GM12878 (cell line): Measurements from ENCODE around the gene ADAMTSL2. TPM values are rescaled to one million over a fixed set of nuclear protein-coding genes. Genes with fewer than 3 reads are reported as not detected.

Source experiments
- ATAC-seq: fragments of 200-7000 bp; cut with Tn5 transposase; 3 replicates; pipeline ENCODE4 v1.9.1; 2020; ENCODE audit warnings: mild to moderate bottlenecking, moderate library complexity
- BruUV-seq: library from RNA; stranded (reverse); fragments of 400-500 nt; replicated peaks from 2 replicates; lab custom pipeline; 2021; lab: Mats Ljungman, UMichigan
- CTCF ChIA-PET: fragments of 300-600 bp; sonication (Branson Sonifier 250); formaldehyde crosslinking; extraction: SDS; loops from one replicate; lab custom pipeline; 2021; ENCODE audit warnings: inconsistent platforms; lab: Yijun Ruan, JAX
- POLR2A ChIA-PET: fragments of 350-600 bp; formaldehyde crosslinking; extraction: SDS; loops from one replicate; lab custom pipeline; 2021; ENCODE audit warnings: inconsistent platforms; lab: Charles Lee
- RAD21 ChIA-PET: fragments of 300-600 bp; sonication (Branson Sonifier 250); formaldehyde crosslinking; loops from one replicate; lab custom pipeline; 2023; ENCODE audit warnings: antibody characterized with exemption; ENCODE audit not compliant: unreplicated experiment; lab: Charles Lee
- SMC1A ChIA-PET: fragments of 300-600 bp; sonication (Branson Sonifier 250); formaldehyde crosslinking; loops from one replicate; lab custom pipeline; 2023; ENCODE audit not compliant: unreplicated experiment, uncharacterized antibody; lab: Charles Lee
- DNase-seq: peaks from one replicate; pipeline ENCODE4 v3.0.0-alpha.2; 2011; ENCODE audit warnings: low read depth, low spot score
- FAIRE-seq: peaks from 3 replicates; lab custom pipeline; 2011; peaks lifted over from hg19 to GRCh38; lab: Jason Lieb, UNC
- H2AFZ ChIP-seq: 2 replicates; pipeline ENCODE4 v1.6.0; 2011; ENCODE audit warnings: low read depth, low read length, control low read depth; ENCODE audit not compliant: control insufficient read depth
- H3K27ac ChIP-seq: 2 replicates; pipeline ENCODE4 v1.5.1; 2011; ENCODE audit warnings: control low read depth; ENCODE audit not compliant: control insufficient read depth, insufficient read depth
- H3K27me3 ChIP-seq, 2 experiments: replicated peaks in 1 of 2; 2 replicates each; pipeline versions ENCODE4 v1.6.0 to v1.6.1; 2011; ENCODE audit warnings: low read length in 1 of 2; ENCODE audit not compliant: control insufficient read depth in 2 of 2, insufficient read depth in 2 of 2
- H3K36me3 ChIP-seq, 2 experiments: 2 replicates each; pipeline ENCODE4 v1.5.1; 2011; ENCODE audit warnings: low read length in 1 of 2; ENCODE audit not compliant: control insufficient read depth in 2 of 2, insufficient read depth in 2 of 2
- H3K4me1 ChIP-seq: 2 replicates; pipeline ENCODE4 v1.6.1; 2011; ENCODE audit warnings: mild to moderate bottlenecking, low read length, moderate library complexity, mixed read lengths; ENCODE audit not compliant: control insufficient read depth, insufficient read depth
- H3K4me2 ChIP-seq: 2 replicates; pipeline ENCODE4 v1.6.0; 2011; ENCODE audit warnings: control low read depth; ENCODE audit not compliant: control insufficient read depth, insufficient read depth
- H3K4me3 ChIP-seq: fragments of 200-600 bp; sonication (generic); 2 replicates; pipeline ENCODE4 v1.5.1; 2016
- H3K79me2 ChIP-seq: 2 replicates; pipeline ENCODE4 v1.6.0; 2011; ENCODE audit warnings: low read length; ENCODE audit not compliant: control insufficient read depth, insufficient read depth
- H3K9ac ChIP-seq: 2 replicates; pipeline ENCODE4 v1.8.0; 2011; ENCODE audit warnings: low read length, control low read depth, mixed read lengths; ENCODE audit not compliant: control insufficient read depth, insufficient read depth
- H3K9me3 ChIP-seq: replicated peaks from 3 replicates; pipeline ENCODE4 v1.5.1; 2011; ENCODE audit warnings: mild to moderate bottlenecking, low read length; ENCODE audit not compliant: control insufficient read depth, insufficient read depth
- H4K20me1 ChIP-seq: 2 replicates; pipeline ENCODE4 v1.6.0; 2011; ENCODE audit not compliant: control insufficient read depth, insufficient read depth
- BCL3 ChIP-seq: IDR thresholded peaks from 2 replicates; pipeline ENCODE4 v1.6.1; 2011; ENCODE audit warnings: borderline replicate concordance, low read depth, mild to moderate bottlenecking, moderate library complexity, low read length; ENCODE audit not compliant: insufficient read depth, poor library complexity, severe bottlenecking
- CEBPZ ChIP-seq: fragments of 150-350 bp; IDR thresholded peaks from 2 replicates; pipeline ENCODE4 v1.6.1; 2016; ENCODE audit warnings: low read depth, low read length
- FOS ChIP-seq: IDR thresholded peaks from 3 replicates; pipeline ENCODE4 v1.6.1; 2011; ENCODE audit warnings: borderline replicate concordance; ENCODE audit not compliant: insufficient read length; ENCODE audit errors: extremely low read depth
- IRF5 ChIP-seq: fragments of 450-650 bp; IDR thresholded peaks from 2 replicates; pipeline ENCODE4 v1.6.1; 2017; ENCODE audit warnings: borderline replicate concordance
- SIN3A ChIP-seq: IDR thresholded peaks from 2 replicates; pipeline ENCODE4 v1.6.1; 2012; ENCODE audit warnings: low read depth, low read length, improper control_type of control experiment
- SMC3 ChIP-seq: IDR thresholded peaks from 2 replicates; pipeline ENCODE4 v1.6.1; 2011; ENCODE audit warnings: low read length, improper control_type of control experiment, borderline replicate concordance
- ZBTB40 ChIP-seq: fragments of 450-650 bp; IDR thresholded peaks from 2 replicates; pipeline ENCODE4 v1.6.1; 2016; ENCODE audit warnings: mild to moderate bottlenecking, moderate library complexity, borderline replicate concordance
- WGBS: methylation state at CpG from one replicate; pipeline ENCODE4 v1.1.6; 2016; ENCODE audit warnings: low lambda C conversion rate; ENCODE audit not compliant: insufficient replicate concordance, insufficient coverage; ENCODE audit errors: missing lambda C conversion rate; 5-methylcytosine and 5-hydroxymethylcytosine counted together
- in situ Hi-C: fragments of 300-500 bp; cut with MboI; formaldehyde crosslinking; loops from 9 replicates; pipeline ENCODE4 v1.14.3; 2018; ENCODE audit warnings: mixed read lengths
- intact Hi-C: fragments of 100-400 bp; cut with micrococcal nuclease; formaldehyde crosslinking; loops from one replicate; pipeline ENCODE4 v1.14.2; 2022; ENCODE audit not compliant: unreplicated experiment
- polyA plus RNA-seq, 11 experiments: library from polyadenylated mRNA; depleted of rRNA in 4 of 11; unstranded in 6 of 11; stranded (reverse) in 5 of 11; fragments of >200 nt; fragmentation: Nextera tagmentation in 4 of 11; fragmentation: Illumina TruSeq in 1 of 11; extraction: Ambion mirVana in 4 of 11; extraction: Trizol in 1 of 11; gene quantifications; 1 replicate in 1 of 11; 2 replicates in 10 of 11; pipeline versions ENCODE4 v1.2.1 to v1.2.3, GENCODE V29; 2011 to 2016; ENCODE audit warnings: inconsistent platforms in 2 of 11, missing spikeins in 2 of 11, low read depth in 1 of 11
- total RNA-seq, 4 experiments: library from RNA; depleted of rRNA in 3 of 4; stranded (reverse); fragments of >200 nt in 3 of 4; fragmentation: Illumina TruSeq in 1 of 4; extraction: Trizol in 1 of 4; gene quantifications; 2 replicates each; pipeline versions ENCODE4 v1.2.1 to v1.2.3, GENCODE V29; 2013 to 2021

ADAMTSL2 gene
- total and polyA plus RNA-seq, 10 of the 15 experiments (the other 5 are each of a cell fraction or from before 2014, with no cell fraction given), result 0.07 TPM; not detected in 9

- 81% methylated on average over 6 of the region's 6 CpGs for WGBS
- no peaks in the 10 kb centered on the region for H3K79me2 ChIP-seq
- intact Hi-C loops, result no loop called here
- ChIA-PET RAD21 (no interaction called here), POLR2A (no interaction called here), CTCF (no interaction called here), SMC1A (no interaction called here)
- H4K20me1 ChIP-seq, result no peaks in the 10 kb centered on the region
- TF ChIP-seq CEBPZ, result no peak
- TF ChIP-seq ZBTB40, result no peak
- peak; percentile 91 for TF ChIP-seq BCL3
- no peak for TF ChIP-seq FOS
- no peak for TF ChIP-seq IRF5
- TF ChIP-seq SIN3A, result no peak
- TF ChIP-seq SMC3, result no peak
- in situ Hi-C loops, result no loop called here
- peak; percentile 23 for FAIRE-seq
- no peaks in the 10 kb centered on the region; the same call in 1 of the 3 replicates for H3K9me3 ChIP-seq
- BruUV-seq, result no TSS peak
- H3K27ac ChIP-seq, result no peak overlapping the region
- H3K4me3 ChIP-seq, result no peak overlapping the region
- H3K36me3 ChIP-seq, result no peaks in the 10 kb centered on the region
- DNase-seq, result no peak
- no peak overlapping the region for H3K9ac ChIP-seq
- H3K4me1 ChIP-seq, result no peaks in the 10 kb centered on the region
- H3K27me3 ChIP-seq, result peaks cover 0 to 4% of the 10 kb centered on the region in 2 experiments; a peak in 2 of 4 replicates
- no peak overlapping the region for H2AFZ ChIP-seq
- H3K4me2 ChIP-seq, result no peak overlapping the region
- ATAC-seq, result no peak
These were observed 65.1 kb downstream of the ADAMTSL2 start for GRCh38 chr9:133599470-133600173.
